Endothelial cell (in vitro differentiated cells): Measurements from ENCODE around the gene TNFRSF4. TPM values are rescaled to one million over a fixed set of nuclear protein-coding genes. Genes with fewer than 3 reads are reported as not detected.
"Not testable (repeated sequence)": the region's sequence is repeated elsewhere in the genome, so short reads cannot be mapped to it uniquely, and the experiment has no call there.

ENCODE experiments used
- DNase-seq: peaks from one replicate; pipeline ENCODE4 v3.0.0; 2021; ENCODE audit warnings: low spot score
- H3K27ac Mint-ChIP-seq: one replicate; pipeline ENCODE4 v1.8.0; 2021; ENCODE audit warnings: mixed read lengths, inconsistent platforms; ENCODE audit not compliant: unreplicated experiment
- H3K27me3 Mint-ChIP-seq: one replicate; pipeline ENCODE4 v1.8.0; 2021; ENCODE audit warnings: mild to moderate bottlenecking, moderate library complexity, mixed read lengths, inconsistent platforms; ENCODE audit not compliant: unreplicated experiment
- H3K36me3 Mint-ChIP-seq: one replicate; pipeline ENCODE4 v1.8.0; 2021; ENCODE audit warnings: mild to moderate bottlenecking, low read depth, mixed read lengths, inconsistent platforms; ENCODE audit not compliant: unreplicated experiment
- H3K4me1 Mint-ChIP-seq: one replicate; pipeline ENCODE4 v1.8.0; 2021; ENCODE audit warnings: mild to moderate bottlenecking, mixed read lengths, inconsistent platforms; ENCODE audit not compliant: unreplicated experiment
- H3K4me3 Mint-ChIP-seq: one replicate; pipeline ENCODE4 v1.8.0; 2021; ENCODE audit warnings: mild to moderate bottlenecking, mixed read lengths, inconsistent platforms; ENCODE audit not compliant: unreplicated experiment
- H3K9me3 Mint-ChIP-seq: one replicate; pipeline ENCODE4 v1.8.0; 2021; ENCODE audit warnings: mixed read lengths, inconsistent platforms; ENCODE audit not compliant: unreplicated experiment
- total RNA-seq: library from RNA; stranded (reverse); fragmentation: NEBNext Ultra II Directional; extraction: Animal tissue kit (Norgen Biotek cat#: 25700); gene quantifications from one replicate; pipeline ENCODE4 v1.2.1, GENCODE V29; 2021; ENCODE audit not compliant: unreplicated experiment
- TF ChIP-seq, protein P1 (sequence below): fragments of 200-600 bp; sonication (generic); IDR thresholded peaks from one replicate; pipeline ENCODE4 v1.5.0; 2021; ENCODE audit warnings: antibody characterized with exemption; ENCODE audit not compliant: unreplicated experiment

The TNFRSF4 gene
- total RNA-seq, 1 donor from 2014 or later, result 0.80 TPM

GRCh38 chr1:1255078-1255477, 41.1 kb upstream of the TNFRSF4 start:
- DNase-seq, result no peak
- peaks cover 15% of the 10 kb centered on the region for H3K27me3 Mint-ChIP-seq
- no peak overlapping the region for H3K4me3 Mint-ChIP-seq
- no peak overlapping the region for H3K27ac Mint-ChIP-seq
- no peaks in the 10 kb centered on the region for H3K9me3 Mint-ChIP-seq
- peaks cover 41% of the 10 kb centered on the region for H3K36me3 Mint-ChIP-seq
- TF ChIP-seq, protein P1, sequence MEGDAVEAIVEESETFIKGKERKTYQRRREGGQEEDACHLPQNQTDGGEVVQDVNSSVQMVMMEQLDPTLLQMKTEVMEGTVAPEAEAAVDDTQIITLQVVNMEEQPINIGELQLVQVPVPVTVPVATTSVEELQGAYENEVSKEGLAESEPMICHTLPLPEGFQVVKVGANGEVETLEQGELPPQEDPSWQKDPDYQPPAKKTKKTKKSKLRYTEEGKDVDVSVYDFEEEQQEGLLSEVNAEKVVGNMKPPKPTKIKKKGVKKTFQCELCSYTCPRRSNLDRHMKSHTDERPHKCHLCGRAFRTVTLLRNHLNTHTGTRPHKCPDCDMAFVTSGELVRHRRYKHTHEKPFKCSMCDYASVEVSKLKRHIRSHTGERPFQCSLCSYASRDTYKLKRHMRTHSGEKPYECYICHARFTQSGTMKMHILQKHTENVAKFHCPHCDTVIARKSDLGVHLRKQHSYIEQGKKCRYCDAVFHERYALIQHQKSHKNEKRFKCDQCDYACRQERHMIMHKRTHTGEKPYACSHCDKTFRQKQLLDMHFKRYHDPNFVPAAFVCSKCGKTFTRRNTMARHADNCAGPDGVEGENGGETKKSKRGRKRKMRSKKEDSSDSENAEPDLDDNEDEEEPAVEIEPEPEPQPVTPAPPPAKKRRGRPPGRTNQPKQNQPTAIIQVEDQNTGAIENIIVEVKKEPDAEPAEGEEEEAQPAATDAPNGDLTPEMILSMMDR, result no peak
- H3K4me1 Mint-ChIP-seq, result no peaks in the 10 kb centered on the region

DNA sequence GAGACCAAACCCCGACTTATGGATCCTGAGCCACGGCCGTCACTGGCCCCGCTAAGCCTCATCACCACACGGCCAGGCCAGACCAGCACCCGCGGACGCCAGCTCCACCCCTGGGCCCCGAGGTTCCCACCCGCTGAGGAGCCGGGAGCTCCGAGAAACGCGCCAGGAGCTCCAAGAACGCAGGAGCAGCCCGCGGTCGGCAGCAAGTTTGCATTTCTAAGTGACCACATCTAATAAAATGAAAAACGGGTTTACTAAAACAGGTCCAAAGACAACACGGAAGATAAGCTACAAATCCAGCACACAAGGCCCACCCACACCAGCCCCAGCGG, 40.7 kb upstream of the TNFRSF4 start:
- TF ChIP-seq, protein P1, result no peak
- DNase-seq, result no peak
- Mint-ChIP-seq H3K27ac (no peak overlapping the region), H3K4me3 (no peak overlapping the region), H3K4me1 (no peaks in the 10 kb centered on the region), H3K27me3 (peaks cover 13% of the 10 kb centered on the region), H3K36me3 (peaks cover 36% of the 10 kb centered on the region), H3K9me3 (no peaks in the 10 kb centered on the region)

DNA sequence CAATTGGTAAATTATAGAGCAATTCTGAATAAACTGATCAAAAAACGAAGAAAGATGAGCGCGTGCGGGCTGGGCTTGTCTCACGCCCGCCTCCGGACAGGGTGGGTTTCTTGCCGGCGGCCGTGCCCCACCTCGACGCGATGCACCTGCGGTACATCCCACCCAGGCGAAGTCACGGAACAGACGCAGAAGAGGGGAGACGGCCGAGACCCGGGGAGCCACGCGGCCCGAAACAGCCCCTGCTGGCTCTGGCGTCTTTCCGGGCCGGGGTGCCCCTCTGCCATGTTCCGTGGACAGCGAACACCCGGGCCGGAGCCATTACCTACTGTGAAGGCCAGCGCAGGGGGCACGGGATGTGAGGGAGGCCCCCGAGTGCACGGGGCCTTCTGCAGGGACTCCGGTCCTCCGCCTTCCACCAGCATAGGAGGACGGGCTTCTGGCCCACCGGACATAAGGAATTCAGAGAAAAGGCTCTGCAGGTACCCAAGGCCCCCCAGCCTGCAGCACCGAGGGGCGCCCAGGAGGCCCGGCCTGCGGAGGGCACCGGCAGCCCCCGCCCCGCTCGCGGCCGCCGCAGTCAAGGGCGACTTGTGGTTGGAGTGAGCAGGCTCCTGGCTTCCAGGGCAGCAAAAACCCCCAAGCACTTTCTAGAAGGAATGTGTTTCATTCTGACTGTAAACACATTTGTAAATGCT, 40.2 kb upstream of the TNFRSF4 start:
- H3K27ac Mint-ChIP-seq, result no peak overlapping the region
- TF ChIP-seq, protein P1, result no peak
- no peaks in the 10 kb centered on the region for H3K9me3 Mint-ChIP-seq
- peaks cover 13% of the 10 kb centered on the region for H3K27me3 Mint-ChIP-seq
- DNase-seq, result no peak
- H3K4me1 Mint-ChIP-seq, result no peaks in the 10 kb centered on the region
- H3K4me3 Mint-ChIP-seq, result peak overlapping the region; percentile 65
- H3K36me3 Mint-ChIP-seq, result peaks cover 32% of the 10 kb centered on the region

DNA sequence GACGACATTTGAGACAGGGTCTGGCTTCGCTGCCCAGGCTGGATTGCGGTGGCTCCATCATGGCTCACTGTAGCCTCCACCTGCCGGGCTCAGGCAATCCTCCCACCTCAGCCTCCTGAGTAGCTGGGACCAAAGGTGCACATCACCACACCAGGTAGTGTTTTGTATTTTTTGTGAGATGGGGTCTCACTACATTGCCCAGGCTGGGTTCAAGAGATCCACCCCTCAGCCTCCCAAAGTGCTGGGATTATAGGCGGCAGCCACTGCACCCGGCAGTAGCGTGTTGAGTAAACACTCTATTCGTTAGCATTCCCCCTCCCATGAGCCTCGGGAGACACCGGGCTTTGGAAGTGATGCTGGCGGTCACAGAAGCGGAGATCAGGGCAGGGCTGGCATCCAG, 39.4 kb upstream of the TNFRSF4 start:
- H3K27me3 Mint-ChIP-seq, result peaks cover 13% of the 10 kb centered on the region
- TF ChIP-seq, protein P1, result no peak
- no peaks in the 10 kb centered on the region for H3K4me1 Mint-ChIP-seq
- H3K36me3 Mint-ChIP-seq, result peaks cover 32% of the 10 kb centered on the region
- DNase-seq, result no peak
- no peak overlapping the region for H3K27ac Mint-ChIP-seq
- no peaks in the 10 kb centered on the region for H3K9me3 Mint-ChIP-seq
- H3K4me3 Mint-ChIP-seq, result peak overlapping the region; percentile 65

DNA sequence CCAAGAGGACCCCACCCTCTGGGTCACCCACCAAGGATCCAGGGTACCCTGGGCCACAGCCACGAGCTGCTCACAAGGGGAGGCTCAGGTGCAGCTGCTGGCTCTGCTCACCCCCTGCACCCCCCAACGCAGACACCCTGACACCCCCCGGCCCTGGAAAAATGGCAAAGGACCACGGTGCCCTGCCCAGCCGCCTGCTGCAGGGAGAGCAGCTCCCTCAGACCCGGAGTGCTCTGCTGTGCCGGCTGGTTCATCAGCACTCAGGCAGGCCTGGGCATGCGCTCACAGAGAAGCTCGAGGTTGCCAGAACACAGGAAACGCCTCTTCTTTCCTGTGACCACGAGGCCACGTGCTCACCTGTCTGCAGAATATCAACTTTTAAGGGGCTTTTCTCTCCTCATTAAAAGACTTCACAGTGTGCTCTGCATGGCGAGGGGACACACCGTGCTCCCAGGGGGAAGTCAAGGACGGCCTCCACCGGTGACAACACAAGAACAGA, 36.9 kb upstream of the TNFRSF4 start:
- DNase-seq, result no peak
- TF ChIP-seq, protein P1, result no peak
- Mint-ChIP-seq H3K4me1 (no peaks in the 10 kb centered on the region), H3K4me3 (no peak overlapping the region), H3K36me3 (peaks cover 22% of the 10 kb centered on the region), H3K9me3 (no peaks in the 10 kb centered on the region), H3K27ac (no peak overlapping the region), H3K27me3 (peaks cover 10% of the 10 kb centered on the region)

DNA sequence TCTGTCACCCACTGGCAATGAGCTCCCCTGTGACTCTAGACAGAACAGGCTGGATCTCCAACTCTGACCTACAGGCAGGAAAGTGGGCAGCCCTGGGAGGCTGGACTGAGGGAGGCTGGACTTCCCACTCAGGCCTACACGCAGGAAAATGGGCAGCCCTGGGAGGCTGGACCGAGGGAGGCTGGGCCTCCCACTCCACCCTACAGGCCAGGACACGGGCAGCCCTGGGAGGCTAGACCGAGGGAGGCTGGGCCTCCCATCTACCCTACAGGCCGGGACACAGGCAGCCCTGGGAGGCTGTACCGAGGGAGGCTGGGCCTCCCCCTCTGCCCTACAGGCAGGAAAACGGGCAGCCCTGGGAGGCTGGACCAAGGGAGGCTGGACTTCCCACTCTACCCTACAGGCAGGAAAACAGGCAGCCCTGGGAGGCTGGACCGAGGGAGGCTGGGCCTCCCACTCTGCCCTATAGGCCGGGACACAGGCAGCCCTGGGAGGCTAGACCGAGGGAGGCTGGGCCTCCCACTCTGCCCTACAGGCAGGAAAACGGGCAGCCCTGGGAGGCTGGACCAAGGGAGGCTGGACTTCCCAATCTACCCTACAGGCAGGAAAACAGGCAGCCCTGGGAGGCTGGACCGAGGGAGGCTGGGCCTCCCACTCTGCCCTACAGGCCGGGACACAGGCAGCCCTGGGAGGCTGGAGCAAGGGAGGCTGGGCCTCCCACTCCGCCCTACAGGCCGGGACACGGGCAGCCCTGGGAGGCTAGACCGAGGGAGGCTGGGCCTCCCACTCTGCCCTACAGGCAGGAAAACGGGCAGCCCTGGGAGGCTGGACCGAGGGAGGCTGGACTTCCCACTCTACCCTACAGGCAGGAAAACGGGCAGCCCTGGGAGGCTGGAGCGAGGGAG, 34.3 kb upstream of the TNFRSF4 start:
- not testable (repeated sequence) for H3K4me3 Mint-ChIP-seq, H3K36me3 Mint-ChIP-seq, H3K9me3 Mint-ChIP-seq, DNase-seq, H3K27ac Mint-ChIP-seq, H3K4me1 Mint-ChIP-seq, H3K27me3 Mint-ChIP-seq
